Measurements from ENCODE around the gene ATG4A.

Gene ATG4A

GRCh38 chrX:108168961-108169740 lies 77.6 kb downstream of the ATG4A start:
- DNase-seq (ENCODE audit: low read depth in 2 of 2), result no peak

- no peak for DNase-seq (ENCODE audit: low read depth in 2 of 2)
Observed at GRCh38 chrX:108169768-108170167, 78.2 kb downstream of the ATG4A start.

- no peak for DNase-seq (ENCODE audit: low read depth in 2 of 2)
Observed at GRCh38 chrX:108171671-108172070, 80.1 kb downstream of the ATG4A start.

GRCh38 chrX:108173874-108174273 lies 82.3 kb downstream of the ATG4A start:
- DNase-seq (ENCODE audit: low read depth in 2 of 2), result no peak

DNA sequence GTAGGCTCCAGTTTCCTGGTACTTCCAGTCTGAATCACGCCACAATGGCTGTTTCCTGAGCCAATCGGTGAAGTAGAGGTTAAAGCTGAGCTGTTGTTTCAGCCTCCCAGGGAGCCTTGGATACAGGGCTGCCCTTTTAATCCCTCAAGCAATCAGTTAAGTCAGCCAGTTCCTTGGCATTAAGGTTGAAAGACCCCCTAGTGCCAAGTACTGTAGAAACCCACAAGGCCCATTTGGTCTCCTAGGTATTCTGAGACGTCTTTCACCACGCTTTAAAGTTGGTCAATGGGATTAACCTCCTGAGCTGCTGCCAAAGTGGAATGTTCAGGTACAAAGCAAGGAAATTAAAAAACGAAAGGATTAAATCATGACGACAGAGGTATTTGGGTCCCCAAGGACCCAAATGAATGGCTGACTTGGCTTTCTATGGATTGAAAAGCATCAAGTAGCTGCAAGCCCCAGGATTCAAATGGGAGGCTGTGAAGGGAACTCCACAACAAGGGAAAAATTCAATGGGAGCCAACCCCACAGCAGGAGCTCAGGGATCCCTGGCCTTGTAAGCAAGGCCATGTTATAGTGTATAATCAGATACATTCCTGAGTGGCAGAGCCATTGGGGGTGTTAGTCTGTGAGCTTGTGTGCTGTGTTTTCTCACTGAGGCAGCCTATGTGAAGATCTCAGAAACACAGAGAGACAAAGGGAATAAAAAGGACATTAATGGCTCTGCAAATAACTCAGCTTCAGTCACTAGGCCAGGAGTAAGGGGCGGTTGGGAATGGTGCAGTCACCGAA lies 86.0 kb downstream of the ATG4A start:
- no peak for DNase-seq (ENCODE audit: low read depth in 2 of 2)

- DNase-seq (ENCODE audit: low read depth in 2 of 2), result no peak
Observed at GRCh38 chrX:108178143-108178498, 86.5 kb downstream of the ATG4A start.

DNA sequence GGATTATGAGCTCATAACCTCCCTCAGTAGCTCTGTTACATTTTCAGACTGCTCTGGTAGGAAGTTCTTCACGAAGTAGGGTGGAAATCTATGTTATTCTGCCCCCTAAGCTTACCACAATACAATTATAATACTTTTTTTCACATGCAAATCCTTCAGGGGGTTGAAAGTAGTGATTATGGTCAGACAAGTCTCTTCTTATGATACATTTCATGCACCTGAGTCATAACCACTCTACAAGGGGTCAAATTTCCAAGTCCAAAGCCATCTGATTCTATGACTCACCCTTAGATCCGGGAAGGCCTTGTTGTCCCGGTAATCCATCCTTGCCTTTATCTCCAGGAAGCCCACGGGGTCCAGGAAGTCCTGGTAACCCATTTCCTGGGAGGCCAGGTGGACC lies 95.2 kb downstream of the ATG4A start:
- no peak for DNase-seq (ENCODE audit: low read depth in 2 of 2)

DNA sequence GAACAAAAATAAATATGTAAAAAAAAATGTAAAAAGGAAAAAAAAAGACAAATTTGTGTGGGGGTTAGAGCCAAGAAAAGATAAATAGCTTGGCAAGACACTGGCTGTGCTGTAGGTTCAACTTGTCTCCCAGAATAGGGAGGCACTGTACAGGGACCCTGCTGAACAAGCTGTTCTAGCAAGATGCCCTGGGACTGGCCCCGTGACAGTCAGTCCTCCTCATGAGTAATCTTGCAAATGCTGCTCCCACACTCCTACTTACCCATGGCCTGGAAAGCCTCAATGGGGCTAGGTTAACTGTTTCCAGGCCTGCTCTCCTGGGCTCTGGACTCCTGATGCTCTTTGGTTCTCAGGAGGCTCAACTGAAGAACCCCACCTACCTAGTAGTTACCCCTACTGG lies 106.8 kb downstream of the ATG4A start:
- DNase-seq (ENCODE audit: low read depth in 2 of 2), result no peak

- no peak for DNase-seq (ENCODE audit: low read depth in 2 of 2)
Observed at GRCh38 chrX:108199041-108199440, 107.5 kb downstream of the ATG4A start.

GRCh38 chrX:108199691-108200090 lies 108.1 kb downstream of the ATG4A start:
- DNase-seq (ENCODE audit: low read depth in 2 of 2), result no peak

DNA sequence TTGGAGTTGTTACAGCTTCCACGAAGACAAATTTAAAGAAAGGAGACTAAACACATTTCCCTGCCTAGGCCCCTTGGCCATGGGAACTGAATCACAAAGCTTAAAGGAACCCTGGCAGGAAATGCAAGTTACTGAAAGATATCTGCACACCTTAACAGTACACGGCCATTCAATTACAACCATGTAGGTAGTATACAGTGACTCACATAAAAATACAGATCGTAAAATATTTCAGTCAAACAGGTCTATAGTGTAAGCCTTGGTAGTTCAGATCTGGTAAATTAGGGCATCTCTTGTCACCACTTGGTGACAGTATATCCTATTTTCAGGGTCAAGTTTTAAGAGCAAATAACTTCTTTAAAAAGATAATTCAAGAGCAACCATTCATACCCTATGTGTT lies 112.0 kb downstream of the ATG4A start:
- no peak for DNase-seq (ENCODE audit: low read depth in 2 of 2)

Data from stimulated activated CD8-positive, alpha-beta memory T cell treated with anti-CD3 and anti-CD28 coated beads, Interleukin-7, amount 100 ng/mL, for 4 hours (primary cell).